HG02973 (cell line): ENCODE measurements around the gene RPL36A.

Experiments
- ATAC-seq: cut with Tn5 transposase; IDR thresholded peaks from one replicate; pipeline ENCODE4 v1.9.1; 2021; ENCODE audit warnings: moderate library complexity; ENCODE audit not compliant: unreplicated experiment

RPL36A gene

DNA sequence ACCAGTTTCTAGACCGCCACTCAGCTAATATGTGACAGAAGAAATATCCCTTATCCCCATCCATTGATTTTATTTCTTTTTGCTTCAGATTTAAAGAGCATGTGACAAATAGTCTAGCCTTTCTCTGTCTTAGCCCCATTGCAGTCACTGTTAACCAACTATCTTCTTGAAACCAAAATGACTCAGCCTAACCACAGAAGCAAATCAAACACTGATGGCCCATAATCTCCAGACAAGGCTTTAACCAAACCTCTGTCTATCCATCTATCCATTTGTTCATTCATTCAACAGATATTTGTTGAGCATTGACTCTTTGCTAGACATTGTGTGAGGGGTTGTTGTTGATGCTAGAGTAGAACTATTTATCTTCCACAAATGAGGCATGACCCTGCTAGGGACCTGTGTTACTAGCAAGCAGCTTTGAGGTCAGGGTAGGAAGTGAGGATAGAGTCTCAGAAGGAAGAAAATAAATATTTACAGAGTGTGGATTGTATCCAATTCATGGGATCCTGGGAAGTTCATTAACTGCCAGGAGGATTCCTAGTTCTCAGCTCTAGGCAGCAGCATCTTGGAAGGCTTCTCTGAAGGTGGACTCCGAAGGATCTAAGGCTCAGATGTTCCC lies 39.8 kb downstream of the RPL36A start:
- ATAC-seq, result peak; percentile 93

DNA sequence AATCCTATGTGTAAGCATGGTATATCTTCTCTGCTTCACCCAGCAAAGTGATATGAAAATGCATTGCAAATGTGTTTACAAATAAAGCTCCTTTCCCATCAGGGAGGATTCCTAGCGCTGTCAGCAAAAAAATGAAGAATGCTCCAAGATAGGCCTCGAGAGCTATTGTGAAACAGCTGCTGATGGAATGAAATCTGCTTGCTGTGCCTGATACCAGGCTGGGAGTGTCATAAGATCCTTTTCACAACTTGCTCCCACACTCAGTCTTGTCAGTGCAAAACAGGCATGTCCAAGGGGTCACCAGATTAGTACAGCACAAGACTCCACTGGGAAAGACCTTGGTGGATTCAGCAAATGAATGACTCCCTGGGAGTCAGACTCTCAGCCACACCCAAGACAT lies 51.3 kb downstream of the RPL36A start:
- no peak for ATAC-seq
